ENCODE measurements around the gene SSBP3.
"Not testable (repeated sequence)": the region's sequence is repeated elsewhere in the genome, so short reads cannot be mapped to it uniquely, and the experiment has no call there.

The SSBP3 gene

DNA sequence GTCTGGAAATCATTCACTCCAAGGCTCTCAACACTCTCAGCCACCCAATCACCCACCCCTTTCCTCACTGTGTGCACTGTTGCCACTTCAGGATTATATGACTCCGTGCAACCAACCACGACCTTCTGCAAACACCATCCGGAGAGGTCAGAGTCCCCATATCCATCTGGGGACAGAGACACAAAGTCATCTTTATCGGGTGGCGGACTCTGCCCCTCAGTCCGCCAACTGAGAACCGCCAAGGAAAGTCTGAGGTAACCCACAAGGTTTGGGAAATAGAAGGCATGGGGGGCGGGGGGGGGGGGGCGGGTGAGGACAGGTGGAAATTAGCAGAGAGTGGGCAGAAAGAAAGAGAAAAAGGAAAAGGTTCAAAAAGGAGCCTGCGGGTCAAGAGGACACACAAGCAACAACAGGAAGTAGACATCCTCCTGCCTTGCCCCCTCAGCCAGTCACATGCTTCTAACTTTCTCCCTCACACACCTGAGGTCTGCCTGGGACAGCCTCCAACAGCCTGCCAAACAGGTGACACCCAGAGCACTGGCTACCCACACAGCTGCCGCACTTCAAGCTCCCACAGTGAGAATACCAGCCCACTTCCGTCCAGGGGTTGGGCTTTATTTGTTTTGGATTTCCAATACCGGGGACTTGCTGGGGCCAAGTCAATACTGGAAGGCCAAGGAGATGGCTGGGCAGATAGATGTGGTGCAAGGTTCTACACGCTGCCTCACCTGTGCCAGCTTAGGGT lies 58.1 kb downstream of the SSBP3 start:
- Mint-ChIP-seq H3K4me1 (ENCODE audit: low read depth) (peaks cover 58% of the 10 kb centered on the region), H3K27me3 (no peaks in the 10 kb centered on the region), H3K36me3 (ENCODE audit: low read depth) (peaks cover 10% of the 10 kb centered on the region), H3K4me3 (no peak overlapping the region), H3K27ac (peak overlapping the region; percentile 64), H3K9me3 (no peaks in the 10 kb centered on the region)
- no peak for DNase-seq

GRCh38 chr1:54347261-54347954 lies 58.8 kb downstream of the SSBP3 start:
- peaks cover 10% of the 10 kb centered on the region for H3K36me3 Mint-ChIP-seq (ENCODE audit: low read depth)
- no peak overlapping the region for H3K4me3 Mint-ChIP-seq
- H3K9me3 Mint-ChIP-seq: no peaks in the 10 kb centered on the region
- H3K27me3 Mint-ChIP-seq: no peaks in the 10 kb centered on the region
- H3K27ac Mint-ChIP-seq: peak overlapping the region; percentile 64
- peaks cover 55% of the 10 kb centered on the region for H3K4me1 Mint-ChIP-seq (ENCODE audit: low read depth)
- DNase-seq: no peak

DNA sequence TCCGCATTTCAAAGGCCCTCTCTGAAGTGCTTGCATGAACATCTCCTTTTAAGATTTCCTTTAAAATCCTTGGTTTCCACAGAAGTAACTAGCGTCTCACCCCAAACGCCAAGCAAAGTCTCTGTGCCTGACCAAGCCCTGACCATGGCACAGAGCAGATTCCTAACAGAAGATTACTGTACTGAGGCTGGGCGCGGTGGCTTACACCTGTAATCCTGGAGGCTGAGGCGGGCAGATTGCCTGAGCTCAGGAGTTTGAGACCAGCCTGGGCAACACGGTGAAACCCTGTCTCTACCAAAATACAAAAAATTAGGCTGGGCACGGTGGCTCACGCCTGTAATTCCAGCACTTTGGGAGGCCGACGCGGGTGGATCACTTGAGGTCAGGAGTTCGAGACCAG lies 60.6 kb downstream of the SSBP3 start:
- H3K27me3 Mint-ChIP-seq; H3K9me3 Mint-ChIP-seq; H3K27ac Mint-ChIP-seq; DNase-seq; H3K4me3 Mint-ChIP-seq; H3K36me3 Mint-ChIP-seq (ENCODE audit: low read depth): not testable (repeated sequence)
- H3K4me1 Mint-ChIP-seq (ENCODE audit: low read depth): peaks cover 40% of the 10 kb centered on the region

GRCh38 chr1:54345116-54345515 lies 61.1 kb downstream of the SSBP3 start:
- Mint-ChIP-seq H3K9me3 (no peaks in the 10 kb centered on the region), H3K4me3 (no peak overlapping the region), H3K27ac (no peak overlapping the region), H3K36me3 (ENCODE audit: low read depth) (peaks cover 10% of the 10 kb centered on the region), H3K27me3 (no peaks in the 10 kb centered on the region), H3K4me1 (ENCODE audit: low read depth) (peaks cover 36% of the 10 kb centered on the region)
- DNase-seq: no peak

DNA sequence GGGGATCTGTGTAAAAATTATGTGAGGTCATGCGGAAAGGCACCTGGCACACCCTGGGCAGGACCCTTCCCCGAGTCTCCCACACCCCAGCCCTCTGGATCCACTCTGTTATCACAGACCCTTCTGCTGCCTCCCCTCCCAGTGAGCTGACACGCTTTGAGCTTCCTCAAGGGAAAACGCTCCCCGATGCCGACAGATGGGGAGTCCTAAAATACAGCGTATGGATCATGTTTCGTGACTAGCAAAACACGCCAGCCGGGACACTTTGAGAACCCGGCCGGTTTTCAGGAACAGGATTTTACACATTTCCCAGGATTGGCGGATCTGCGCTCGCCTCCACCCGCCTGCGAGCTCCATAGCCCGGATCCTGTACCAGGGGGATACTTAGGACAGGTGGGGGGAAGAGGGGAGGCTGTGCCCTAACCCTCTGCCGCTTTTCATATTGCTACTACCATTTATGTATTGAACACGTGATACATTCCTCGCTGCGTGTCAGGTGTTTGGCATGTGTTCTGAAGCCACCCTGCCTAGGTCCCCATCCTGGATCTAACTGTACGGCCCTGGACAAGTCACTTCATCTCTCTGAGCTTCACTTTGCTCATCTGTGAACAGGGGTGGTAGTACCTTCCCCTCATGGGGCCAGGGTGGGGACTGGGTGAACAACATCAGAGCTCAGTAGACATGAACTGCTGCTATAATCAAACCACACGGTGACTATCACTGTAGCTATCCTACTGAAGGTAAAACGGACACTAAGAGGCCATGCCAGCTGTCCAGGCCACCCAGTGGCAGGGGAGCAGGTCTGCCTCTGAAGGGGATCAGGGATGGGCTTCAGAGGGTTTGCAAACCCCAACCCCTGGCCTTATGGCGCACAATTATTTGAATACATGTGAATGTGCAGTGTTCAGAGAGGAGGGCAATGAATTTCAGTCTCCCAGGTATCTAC lies 63.2 kb downstream of the SSBP3 start:
- Mint-ChIP-seq H3K27me3 (no peaks in the 10 kb centered on the region), H3K4me1 (ENCODE audit: low read depth) (peaks cover 33% of the 10 kb centered on the region), H3K36me3 (ENCODE audit: low read depth) (peaks cover 12% of the 10 kb centered on the region), H3K27ac (peak overlapping the region; percentile 35), H3K9me3 (no peaks in the 10 kb centered on the region), H3K4me3 (no peak overlapping the region)
- no peak for DNase-seq

DNA sequence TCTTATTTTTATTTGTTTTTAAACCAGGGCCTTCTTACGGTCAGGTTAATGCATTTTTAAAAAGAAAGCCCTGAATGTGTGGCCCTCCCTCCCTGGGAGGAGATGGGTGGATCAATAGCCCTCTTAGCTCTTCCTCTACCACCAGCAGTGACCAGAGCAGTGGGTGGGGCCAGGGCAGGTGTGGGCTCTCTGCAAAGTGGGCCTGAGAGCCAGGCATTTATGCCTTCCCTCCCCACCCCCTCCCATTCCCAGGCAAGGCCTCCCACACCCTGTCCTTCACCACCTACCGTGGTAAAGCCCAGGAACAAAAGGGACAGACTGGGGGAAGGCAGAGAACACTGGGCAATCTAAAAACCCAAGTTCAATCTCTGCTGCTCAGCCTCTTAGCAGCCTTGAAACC lies 63.9 kb downstream of the SSBP3 start:
- H3K27ac Mint-ChIP-seq: no peak overlapping the region
- H3K36me3 Mint-ChIP-seq (ENCODE audit: low read depth): peaks cover 12% of the 10 kb centered on the region
- DNase-seq: no peak
- peaks cover 28% of the 10 kb centered on the region for H3K4me1 Mint-ChIP-seq (ENCODE audit: low read depth)
- no peak overlapping the region for H3K4me3 Mint-ChIP-seq
- H3K9me3 Mint-ChIP-seq: no peaks in the 10 kb centered on the region
- H3K27me3 Mint-ChIP-seq: no peaks in the 10 kb centered on the region

DNA sequence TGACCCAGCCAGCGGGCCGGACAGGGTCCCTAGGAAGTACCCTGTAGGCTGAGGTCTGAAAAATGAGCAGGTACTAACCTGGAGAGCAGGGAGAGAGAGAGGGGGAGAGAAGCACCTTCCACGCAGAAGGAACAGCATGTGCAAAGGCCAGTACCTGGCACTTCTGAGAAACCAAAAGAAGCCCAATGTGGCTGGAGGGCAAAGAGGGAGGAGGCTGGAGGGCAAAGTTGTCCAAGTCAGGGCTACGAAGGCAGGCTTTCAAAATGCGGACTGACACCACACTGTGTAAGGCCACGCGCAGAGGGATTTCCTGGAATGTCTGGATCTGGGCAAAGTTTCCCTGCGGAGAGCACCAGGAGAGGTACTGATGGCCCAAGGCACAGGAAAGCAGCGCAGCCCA lies 64.4 kb downstream of the SSBP3 start:
- Mint-ChIP-seq H3K4me3 (no peak overlapping the region), H3K27ac (no peak overlapping the region)

GRCh38 chr1:54340878-54341277 lies 65.3 kb downstream of the SSBP3 start:
- no peak for DNase-seq
- no peaks in the 10 kb centered on the region for H3K9me3 Mint-ChIP-seq
- H3K27me3 Mint-ChIP-seq: no peaks in the 10 kb centered on the region
- peaks cover 34% of the 10 kb centered on the region for H3K4me1 Mint-ChIP-seq (ENCODE audit: low read depth)
- H3K36me3 Mint-ChIP-seq (ENCODE audit: low read depth): peaks cover 17% of the 10 kb centered on the region
- no peak overlapping the region for H3K4me3 Mint-ChIP-seq
- peak overlapping the region; percentile 35 for H3K27ac Mint-ChIP-seq

More for the DNA sequence above, 64.4 kb downstream of the SSBP3 start:
- H3K4me1 Mint-ChIP-seq (ENCODE audit: low read depth): peaks cover 28% of the 10 kb centered on the region
- H3K27me3 Mint-ChIP-seq: no peaks in the 10 kb centered on the region
- no peaks in the 10 kb centered on the region for H3K9me3 Mint-ChIP-seq
- peaks cover 15% of the 10 kb centered on the region for H3K36me3 Mint-ChIP-seq (ENCODE audit: low read depth)
- no peak for DNase-seq

DNA sequence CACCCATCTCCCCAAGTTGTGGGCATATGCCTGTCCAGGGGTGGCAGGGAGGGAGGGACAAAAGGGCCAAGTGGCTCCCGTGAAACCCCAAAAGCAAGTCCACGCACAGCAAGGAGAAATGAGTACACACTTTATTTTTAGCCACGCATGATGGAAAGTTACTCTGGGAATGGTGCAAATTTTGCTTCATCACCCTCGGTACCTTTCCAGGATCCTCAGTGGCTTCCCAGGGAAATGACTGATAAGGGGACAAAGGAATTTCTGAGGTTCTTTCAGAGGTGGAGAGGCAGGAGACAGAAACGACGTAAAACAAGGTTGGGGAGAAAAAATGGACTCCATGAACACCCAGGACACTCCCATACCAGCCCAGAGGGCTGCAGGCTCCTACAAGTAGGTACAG lies 65.8 kb downstream of the SSBP3 start:
- H3K4me1 Mint-ChIP-seq (ENCODE audit: low read depth): peaks cover 37% of the 10 kb centered on the region
- H3K4me3 Mint-ChIP-seq: no peak overlapping the region
- H3K36me3 Mint-ChIP-seq (ENCODE audit: low read depth): peaks cover 18% of the 10 kb centered on the region
- no peaks in the 10 kb centered on the region for H3K27me3 Mint-ChIP-seq
- H3K9me3 Mint-ChIP-seq: no peaks in the 10 kb centered on the region
- no peak overlapping the region for H3K27ac Mint-ChIP-seq
- DNase-seq: no peak

GRCh38 chr1:54339126-54339525 lies 67.1 kb downstream of the SSBP3 start:
- DNase-seq: no peak
- H3K27me3 Mint-ChIP-seq: no peaks in the 10 kb centered on the region
- peaks cover 37% of the 10 kb centered on the region for H3K4me1 Mint-ChIP-seq (ENCODE audit: low read depth)
- H3K36me3 Mint-ChIP-seq (ENCODE audit: low read depth): peaks cover 13% of the 10 kb centered on the region
- H3K9me3 Mint-ChIP-seq: no peaks in the 10 kb centered on the region
- no peak overlapping the region for H3K4me3 Mint-ChIP-seq
- H3K27ac Mint-ChIP-seq: no peak overlapping the region

DNA sequence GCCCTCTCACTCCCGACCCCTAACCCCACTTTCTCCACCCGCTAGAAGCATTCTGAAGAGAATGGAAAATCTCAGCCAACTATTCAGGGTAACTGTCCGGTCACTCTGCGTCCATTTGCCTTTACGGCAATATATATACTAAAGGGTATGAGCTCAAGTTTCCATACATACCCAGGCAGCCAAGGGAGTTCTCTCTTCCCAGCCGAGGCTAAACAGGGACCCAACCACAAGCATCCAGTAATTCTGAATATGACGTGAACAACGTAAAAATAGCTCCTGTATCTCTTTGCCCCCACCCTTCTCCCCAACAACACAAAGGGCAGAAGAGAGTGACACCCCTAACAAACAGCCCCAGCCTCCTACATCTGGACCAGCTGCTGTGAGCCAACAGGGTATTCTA lies 67.7 kb downstream of the SSBP3 start:
- no peak for DNase-seq
- Mint-ChIP-seq H3K9me3 (no peaks in the 10 kb centered on the region), H3K36me3 (ENCODE audit: low read depth) (peaks cover 13% of the 10 kb centered on the region), H3K27me3 (no peaks in the 10 kb centered on the region), H3K27ac (peak overlapping the region; percentile 59), H3K4me3 (no peak overlapping the region), H3K4me1 (ENCODE audit: low read depth) (peaks cover 40% of the 10 kb centered on the region)

DNA sequence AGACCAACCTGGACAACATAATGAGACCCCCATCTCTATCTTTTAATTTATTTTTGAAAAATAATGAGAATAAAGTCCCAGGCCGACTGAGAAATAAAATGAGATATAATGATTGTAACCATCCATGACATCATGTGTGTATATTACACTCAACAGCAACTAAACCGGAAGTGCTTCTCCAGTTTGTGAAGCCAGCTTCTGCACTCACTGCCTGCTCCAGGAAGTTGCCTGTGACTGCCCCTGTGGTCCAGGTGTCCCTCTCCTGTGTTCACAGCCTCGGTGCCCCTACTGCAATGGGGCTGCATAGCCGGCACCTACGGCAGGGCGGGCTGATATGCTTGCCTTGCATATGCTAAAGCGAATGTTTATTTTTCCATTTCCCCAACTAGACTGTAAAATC lies 68.3 kb downstream of the SSBP3 start:
- Mint-ChIP-seq H3K36me3 (ENCODE audit: low read depth) (peaks cover 13% of the 10 kb centered on the region), H3K4me3 (no peak overlapping the region), H3K4me1 (ENCODE audit: low read depth) (peaks cover 45% of the 10 kb centered on the region), H3K27me3 (no peaks in the 10 kb centered on the region), H3K9me3 (no peaks in the 10 kb centered on the region), H3K27ac (peak overlapping the region; percentile 59)
- DNase-seq: no peak

GRCh38 chr1:54337034-54337433 lies 69.2 kb downstream of the SSBP3 start:
- Mint-ChIP-seq H3K27me3 (no peaks in the 10 kb centered on the region), H3K4me1 (ENCODE audit: low read depth) (peaks cover 50% of the 10 kb centered on the region), H3K4me3 (no peak overlapping the region), H3K9me3 (no peaks in the 10 kb centered on the region), H3K27ac (no peak overlapping the region), H3K36me3 (ENCODE audit: low read depth) (peaks cover 13% of the 10 kb centered on the region)
- DNase-seq: no peak

DNA sequence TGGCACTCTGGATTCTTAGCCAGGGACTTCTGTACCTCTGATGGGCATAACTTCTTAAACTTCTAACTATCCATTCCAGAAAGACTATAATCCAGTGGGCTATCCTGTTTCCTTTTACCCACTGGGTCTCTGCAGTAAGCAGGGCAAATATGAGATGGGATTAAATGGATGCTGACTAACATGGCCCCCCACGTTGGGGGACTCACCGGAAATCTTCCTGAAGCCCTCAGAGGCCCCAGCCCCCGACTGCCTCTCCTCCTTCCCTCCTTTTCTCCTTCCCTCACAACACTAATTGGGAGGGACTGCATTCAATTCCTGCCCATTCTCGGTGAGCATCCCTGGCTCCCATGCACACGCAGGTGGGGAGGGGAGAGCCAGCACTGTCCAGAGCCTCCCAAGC lies 70.1 kb downstream of the SSBP3 start:
- no peak for DNase-seq
- Mint-ChIP-seq H3K27ac (peak overlapping the region; percentile 42), H3K4me3 (no peak overlapping the region), H3K27me3 (no peaks in the 10 kb centered on the region), H3K9me3 (no peaks in the 10 kb centered on the region), H3K4me1 (ENCODE audit: low read depth) (peaks cover 58% of the 10 kb centered on the region), H3K36me3 (ENCODE audit: low read depth) (peaks cover 13% of the 10 kb centered on the region)

Measured in activated T-cell treated with anti-CD3 and anti-CD28 coated beads, Interleukin-2, amount 50 U/mL, for 24 hours (primary cell).